Sciatic nerve (tissue), 2 donors: ENCODE results near the gene TEC. TPM values are rescaled to one million over a fixed set of nuclear protein-coding genes. Genes with fewer than 3 reads are reported as not detected.
A peak's percentile ranks its signal among the peaks of the same experiment; 100 is the strongest.

Experiments
- ATAC-seq: fragments of 200-7000 bp; cut with Tn5 transposase; one replicate; pipeline ENCODE4 v1.9.1; 2020; ENCODE audit warnings: mild to moderate bottlenecking, moderate library complexity
- DNase-seq: peaks from one replicate; pipeline ENCODE4 v3.0.0-alpha.2; 2020; ENCODE audit warnings: low spot score
- intact Hi-C: fragments of 100-400 bp; cut with DNase I; formaldehyde crosslinking; loops from one replicate; pipeline ENCODE4 v1.14.2; 2022
- total RNA-seq: library from RNA; stranded (reverse); fragmentation: NEBNext Ultra II Directional; extraction: Animal tissue kit (Norgen Biotek cat#: 25700); gene quantifications from one replicate; pipeline ENCODE4 v1.2.1, GENCODE V29; 2021
- donor health status: DM: no; HTN: no; CAD: no.
- donor health status: DM: no; HTN: no; CAD: no.

Gene TEC
- total RNA-seq, 1 donor from 2014 or later, result 5.3 TPM

DNA sequence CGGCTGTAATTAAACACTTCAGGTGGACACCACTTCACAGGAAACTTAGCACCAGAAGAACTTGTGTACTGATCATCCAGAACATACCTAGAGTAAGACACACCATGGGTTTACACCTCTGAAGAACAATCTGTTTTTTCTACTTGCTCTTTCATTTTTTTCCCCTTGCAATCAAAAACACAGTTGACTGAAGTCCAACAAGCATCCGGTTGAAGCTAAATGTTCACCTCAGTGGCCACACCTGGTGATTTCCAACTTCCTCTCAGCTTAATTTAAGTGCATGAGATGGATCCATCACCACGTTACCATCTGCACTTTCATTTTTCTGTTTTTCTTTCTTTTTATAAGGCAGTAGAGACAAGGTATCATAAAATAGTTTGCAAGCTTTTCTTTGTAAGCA, 130.7 kb downstream of the TEC start:
- ATAC-seq (no peak), DNase-seq (no peak)
- intact Hi-C loops, result no loop called here

DNA sequence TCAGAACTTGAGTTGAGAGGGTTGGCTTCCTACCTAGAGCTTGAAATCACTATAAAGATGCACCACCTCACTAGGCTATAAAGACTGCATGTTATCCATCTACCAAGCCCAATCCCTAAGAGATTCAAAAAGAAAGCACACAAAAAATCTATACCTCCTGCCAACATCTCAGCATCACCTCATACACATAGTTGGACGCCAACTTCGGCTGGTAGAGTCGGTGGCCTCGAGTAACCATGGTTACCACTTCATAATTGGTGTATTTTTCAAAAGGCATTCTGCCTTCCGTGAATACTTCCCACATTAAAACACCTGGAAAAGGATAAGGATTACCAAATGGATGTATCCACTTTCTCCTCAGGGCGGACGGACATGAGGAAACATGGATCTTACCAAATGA, 131.1 kb downstream of the TEC start:
- ATAC-seq (no peak), DNase-seq (no peak)
- intact Hi-C loops, result no loop called here

GRCh38 chr4:48137846-48138245, 131.8 kb downstream of the TEC start:
- DNase-seq (no peak), ATAC-seq (no peak)
- intact Hi-C loops, result no loop called here

DNA sequence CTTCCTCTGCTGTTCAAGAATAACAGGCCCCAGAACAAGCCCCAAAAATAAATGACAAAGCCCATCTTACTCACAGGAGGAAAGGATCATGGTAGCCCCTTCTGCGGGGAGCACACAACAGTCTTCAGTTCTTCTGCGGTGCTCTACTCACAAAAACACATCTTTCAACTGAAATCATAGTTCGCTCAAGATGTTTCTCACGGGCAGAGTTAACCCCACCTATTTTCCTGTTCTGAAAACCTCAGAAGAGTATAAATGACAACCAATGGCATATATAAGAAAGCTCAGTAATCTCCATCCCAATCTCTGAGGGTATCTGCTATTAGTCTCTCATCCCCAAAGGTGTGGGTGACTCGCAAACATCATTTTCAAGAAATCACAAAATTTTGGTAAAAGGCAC, 135.6 kb downstream of the TEC start, which contains the start of gene TXK:
Gene TXK (minus strand): TSS at position 170 of the 400 bp plus-strand sequence. CDS start 80 bp downstream, at position 90.
- ATAC-seq (no peak), DNase-seq (no peak)
- intact Hi-C loops, result no loop called here

DNA sequence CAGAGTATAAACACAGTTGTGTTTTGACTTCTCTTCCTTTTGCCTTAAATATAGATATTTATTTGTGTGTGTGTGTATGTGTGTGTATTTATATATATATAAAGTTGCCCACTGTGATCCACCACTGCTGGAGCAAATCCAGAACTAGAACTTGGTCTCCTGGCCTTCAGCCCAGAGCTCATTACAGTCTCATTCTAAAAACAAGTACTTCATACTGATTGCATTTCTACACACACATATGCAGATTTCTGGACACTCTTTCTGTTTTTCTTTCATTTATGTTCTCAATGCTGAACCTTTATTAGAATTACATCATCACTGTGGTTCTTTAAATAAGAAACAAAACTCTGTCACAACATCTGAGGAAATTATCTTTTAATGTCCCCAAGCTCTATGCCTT, 136.0 kb downstream of the TEC start:
- ATAC-seq, result no peak
- DNase-seq, result no peak
- intact Hi-C loops, result no loop called here

- intact Hi-C loops, result no loop called here
These were observed 137.9 kb downstream of the TEC start for GRCh38 chr4:48131736-48132135.

GRCh38 chr4:48130100-48130499, 139.5 kb downstream of the TEC start:
- DNase-seq, result no peak
- no peak for ATAC-seq
- intact Hi-C loops, result no loop called here

More at GRCh38 chr4:48131736-48132135, 137.9 kb downstream of the TEC start:
- ATAC-seq, result no peak
- no peak for DNase-seq

GRCh38 chr4:48129307-48130014, 140.2 kb downstream of the TEC start:
- DNase-seq (no peak), ATAC-seq (no peak)
- intact Hi-C loops, result no loop called here

- DNase-seq (peak; percentile 72), ATAC-seq (peak; percentile 81)
- intact Hi-C loops, result no loop called here
These were observed 141.8 kb downstream of the TEC start for GRCh38 chr4:48127682-48128404.

GRCh38 chr4:48127231-48127630, 142.4 kb downstream of the TEC start:
- intact Hi-C loops, result no loop called here
- ATAC-seq (no peak), DNase-seq (no peak)

DNA sequence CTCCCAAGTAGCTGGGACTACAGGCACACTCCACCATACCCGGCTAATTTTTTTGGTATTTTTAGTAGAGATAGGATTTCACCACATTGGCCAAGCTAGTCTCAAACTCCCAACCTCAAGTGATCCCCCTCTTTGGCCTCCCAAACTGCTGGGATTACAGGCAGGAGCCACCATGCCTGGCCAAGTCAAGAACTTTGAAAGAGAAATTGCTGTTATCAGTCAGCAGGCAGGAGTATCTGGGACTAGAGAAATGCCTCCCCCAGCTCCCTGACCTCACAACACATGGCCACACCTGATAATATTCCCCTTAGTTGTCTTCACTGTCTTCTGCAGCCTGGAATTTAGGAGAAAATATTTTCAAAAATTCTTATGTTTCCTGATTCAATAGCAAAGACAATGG, 143.0 kb downstream of the TEC start:
- ATAC-seq, result no peak
- no peak for DNase-seq
- intact Hi-C loops, result no loop called here

DNA sequence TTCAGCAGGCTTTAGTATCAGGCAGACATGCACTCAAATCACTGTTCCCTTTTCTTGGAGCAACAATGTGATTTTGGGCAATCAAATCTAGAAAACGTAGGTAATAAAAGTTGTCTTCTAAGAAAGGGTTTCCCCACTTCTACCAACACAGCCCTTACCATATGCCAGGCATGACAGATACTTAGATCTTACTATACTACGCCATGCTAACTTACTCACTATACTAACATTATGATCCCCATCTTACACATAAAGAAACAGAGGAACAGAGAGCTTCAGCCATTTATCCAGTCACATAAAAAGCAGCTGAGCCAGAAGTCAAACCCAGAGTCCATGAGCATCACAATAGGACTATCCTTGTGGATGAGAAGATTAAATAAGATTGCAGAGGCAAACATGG, 144.8 kb downstream of the TEC start:
- no peak for ATAC-seq
- no peak for DNase-seq
- intact Hi-C loops, result no loop called here

- no peak for ATAC-seq
- intact Hi-C loops, result no loop called here
- no peak for DNase-seq
These were observed 146.9 kb downstream of the TEC start for GRCh38 chr4:48122756-48123155.

- intact Hi-C loops, result no loop called here
- no peak for ATAC-seq
- no peak for DNase-seq
These were observed 148.5 kb downstream of the TEC start for GRCh38 chr4:48121180-48121579.

GRCh38 chr4:48120132-48120531, 149.5 kb downstream of the TEC start:
- intact Hi-C loops, result no loop called here
- DNase-seq (no peak), ATAC-seq (no peak)

DNA sequence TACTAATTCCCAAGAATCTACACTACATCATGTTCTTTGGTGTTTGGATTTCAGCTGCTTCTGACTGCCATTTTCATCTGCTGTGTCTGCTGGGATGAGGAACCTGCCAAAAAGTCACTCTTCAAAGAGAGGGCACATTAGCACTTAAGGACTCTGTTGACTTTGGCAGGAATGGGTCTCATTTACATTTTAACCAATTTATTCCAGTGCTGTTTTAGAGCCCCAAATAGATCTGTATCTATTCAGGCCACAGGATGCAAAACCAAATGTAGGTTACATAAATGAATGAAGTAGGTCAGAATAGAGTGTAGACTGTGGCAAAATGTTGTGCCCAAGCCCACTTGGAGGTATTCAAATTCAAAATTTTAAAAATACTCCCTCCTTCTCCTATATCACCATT, 150.0 kb downstream of the TEC start:
- ATAC-seq (no peak), DNase-seq (no peak)
- intact Hi-C loops, result no loop called here

DNA sequence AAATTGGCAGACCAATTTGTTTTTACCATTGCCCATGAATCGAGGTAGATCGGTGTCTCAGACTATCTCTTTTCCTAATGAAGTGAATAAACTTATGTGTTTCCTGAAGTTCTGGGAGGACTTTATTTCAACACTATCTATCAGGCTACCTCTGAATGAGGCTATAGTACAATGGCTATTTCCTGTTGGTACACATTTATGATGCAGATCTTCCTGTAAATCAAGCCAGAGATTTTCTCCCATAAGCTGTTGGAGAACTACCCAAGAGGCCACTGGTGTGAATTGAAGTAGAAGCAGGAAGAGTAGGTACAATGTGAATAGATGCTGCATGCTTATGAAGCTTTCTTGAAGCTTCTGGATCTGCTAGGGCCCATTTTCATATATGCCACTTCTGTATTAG, 151.6 kb downstream of the TEC start:
- no peak for DNase-seq
- no peak for ATAC-seq
- intact Hi-C loops, result no loop called here

- intact Hi-C loops, result no loop called here
- ATAC-seq (no peak), DNase-seq (no peak)
These were observed 153.1 kb downstream of the TEC start for GRCh38 chr4:48116582-48116981.

DNA sequence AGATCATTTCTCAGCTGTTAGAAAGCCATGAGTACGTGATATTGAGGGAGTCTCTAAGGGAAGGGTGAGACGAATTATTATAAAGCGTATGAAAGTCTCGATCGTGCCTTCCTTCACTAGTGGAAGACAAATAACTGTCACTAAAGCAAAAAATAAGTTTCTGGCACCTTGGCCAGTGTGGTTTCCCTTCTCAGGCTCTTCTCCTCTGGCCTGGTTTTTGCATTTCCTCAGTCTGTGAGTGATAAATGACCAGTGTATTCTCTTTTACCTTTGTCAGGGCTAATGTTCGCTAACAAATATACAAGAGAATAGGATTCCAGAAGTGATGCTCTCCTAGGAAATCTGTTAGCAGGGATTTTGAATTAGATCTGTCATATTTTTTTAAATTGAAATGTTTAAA, 155.2 kb downstream of the TEC start:
- intact Hi-C loops, result no loop called here
- DNase-seq, result no peak
- ATAC-seq, result no peak

DNA sequence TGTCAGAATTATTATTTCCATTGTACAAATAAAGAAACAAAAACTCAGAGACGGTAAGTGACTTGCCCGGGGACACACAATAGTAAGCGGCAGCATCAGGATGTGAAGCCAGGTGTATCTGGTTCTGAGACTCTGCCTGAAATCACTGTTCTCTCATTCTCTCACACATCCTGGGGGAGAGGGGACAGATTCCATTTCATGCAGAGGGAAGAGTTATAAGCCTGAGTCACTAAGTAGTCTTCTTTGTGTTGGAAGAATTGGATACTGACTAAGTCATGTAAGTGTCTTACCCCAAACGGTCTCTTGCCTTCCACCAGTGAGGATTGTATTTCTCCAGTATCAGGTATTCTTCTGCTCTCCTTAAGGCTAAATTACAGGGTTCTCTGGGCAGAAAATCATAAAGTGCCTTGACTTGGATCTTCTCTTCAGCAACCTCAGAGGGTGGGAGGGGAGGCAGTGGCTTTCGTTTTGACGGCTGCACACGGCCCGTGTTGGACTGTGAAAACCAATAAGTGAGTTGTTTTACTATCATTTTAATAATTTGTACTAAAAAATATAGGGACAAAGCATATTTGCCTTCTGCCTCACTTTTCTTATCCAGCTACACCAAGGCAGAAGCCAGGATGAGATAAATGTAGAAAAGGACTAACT, 157.5 kb downstream of the TEC start:
- intact Hi-C loops, result no loop called here
- DNase-seq (no peak), ATAC-seq (no peak)
